Right lobe of liver (tissue), 4 donors: ENCODE data around the gene HOXB4.

Experiments
- POLR2A ChIP-seq: fragments of 450-650 bp; IDR thresholded peaks from one replicate; pipeline ENCODE4 v1.6.1; 2017; ENCODE audit warnings: antibody characterized with exemption, mild to moderate bottlenecking
- TF ChIP-seq, protein P1 (sequence below), 4 donors: fragments of 200-600 bp in 3 of 4; fragments of 450-650 bp in 1 of 4; IDR thresholded peaks; one replicate each; pipeline versions ENCODE4 v1.5.1 to v1.8.0; 2016 to 2022; ENCODE audit warnings: antibody characterized with exemption in 4 of 4, mild to moderate bottlenecking in 2 of 4
- donor health status: DM: no; HTN: no; CAD: no.
- donor health status: DM: no; HTN: no; CAD: no.
- donor health status: DM: no; HTN: yes; CAD: no.

DNA sequence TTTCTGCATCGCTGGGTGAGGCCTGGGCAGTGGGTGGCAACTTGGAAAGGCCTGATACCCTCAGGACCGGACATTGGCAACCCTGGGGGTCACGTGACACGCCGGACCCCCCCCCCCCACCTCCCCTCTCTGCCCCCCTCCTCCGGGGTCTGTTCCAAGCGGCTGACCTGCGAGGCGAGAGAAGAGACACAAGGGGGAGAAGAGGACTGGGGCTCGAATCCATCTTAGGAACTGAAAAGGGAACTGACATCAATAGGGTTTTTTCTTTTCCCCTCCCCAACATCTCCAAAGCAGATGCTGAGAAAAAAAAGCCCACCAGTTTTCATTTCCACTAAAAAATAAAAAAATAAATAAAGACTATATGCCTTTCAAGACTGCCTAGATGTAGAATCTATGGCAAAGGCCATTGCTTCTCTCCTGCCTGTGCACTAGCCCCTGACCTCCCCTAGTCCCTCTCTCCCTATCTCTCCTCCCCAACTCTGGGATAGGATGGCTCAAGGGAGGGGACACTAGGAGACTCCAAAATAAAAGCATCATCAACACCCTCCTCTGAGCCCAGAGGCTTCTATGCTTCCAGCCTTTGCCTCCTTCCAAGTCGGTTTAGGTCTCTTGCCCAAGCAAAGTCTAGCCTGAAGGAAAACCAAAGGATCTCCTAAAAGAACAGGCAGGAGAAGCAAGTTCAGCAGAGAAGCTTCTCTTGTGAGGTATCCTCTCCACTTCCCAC, 25.5 kb downstream of the HOXB4 start:
- TF ChIP-seq, protein P1, sequence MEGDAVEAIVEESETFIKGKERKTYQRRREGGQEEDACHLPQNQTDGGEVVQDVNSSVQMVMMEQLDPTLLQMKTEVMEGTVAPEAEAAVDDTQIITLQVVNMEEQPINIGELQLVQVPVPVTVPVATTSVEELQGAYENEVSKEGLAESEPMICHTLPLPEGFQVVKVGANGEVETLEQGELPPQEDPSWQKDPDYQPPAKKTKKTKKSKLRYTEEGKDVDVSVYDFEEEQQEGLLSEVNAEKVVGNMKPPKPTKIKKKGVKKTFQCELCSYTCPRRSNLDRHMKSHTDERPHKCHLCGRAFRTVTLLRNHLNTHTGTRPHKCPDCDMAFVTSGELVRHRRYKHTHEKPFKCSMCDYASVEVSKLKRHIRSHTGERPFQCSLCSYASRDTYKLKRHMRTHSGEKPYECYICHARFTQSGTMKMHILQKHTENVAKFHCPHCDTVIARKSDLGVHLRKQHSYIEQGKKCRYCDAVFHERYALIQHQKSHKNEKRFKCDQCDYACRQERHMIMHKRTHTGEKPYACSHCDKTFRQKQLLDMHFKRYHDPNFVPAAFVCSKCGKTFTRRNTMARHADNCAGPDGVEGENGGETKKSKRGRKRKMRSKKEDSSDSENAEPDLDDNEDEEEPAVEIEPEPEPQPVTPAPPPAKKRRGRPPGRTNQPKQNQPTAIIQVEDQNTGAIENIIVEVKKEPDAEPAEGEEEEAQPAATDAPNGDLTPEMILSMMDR (IDR thresholded peaks at IDR 0.05), result no peak
- no peak for TF ChIP-seq POLR2A
